Stimulated activated CD8-positive, alpha-beta memory T cell treated with anti-CD3 and anti-CD28 coated beads, Interleukin-4, amount 100 ng/mL, for 4 hours (primary cell): Measurements from ENCODE around the gene URM1.
"Not testable (repeated sequence)": the region's sequence is repeated elsewhere in the genome, so short reads cannot be mapped to it uniquely, and the experiment has no call there.

Source experiments
- DNase-seq, 2 donors: peaks; one replicate each; pipeline ENCODE4 v3.0.0-alpha.2; 2020; ENCODE audit warnings: low read depth in 2 of 2, low spot score in 1 of 2

URM1 gene

DNA sequence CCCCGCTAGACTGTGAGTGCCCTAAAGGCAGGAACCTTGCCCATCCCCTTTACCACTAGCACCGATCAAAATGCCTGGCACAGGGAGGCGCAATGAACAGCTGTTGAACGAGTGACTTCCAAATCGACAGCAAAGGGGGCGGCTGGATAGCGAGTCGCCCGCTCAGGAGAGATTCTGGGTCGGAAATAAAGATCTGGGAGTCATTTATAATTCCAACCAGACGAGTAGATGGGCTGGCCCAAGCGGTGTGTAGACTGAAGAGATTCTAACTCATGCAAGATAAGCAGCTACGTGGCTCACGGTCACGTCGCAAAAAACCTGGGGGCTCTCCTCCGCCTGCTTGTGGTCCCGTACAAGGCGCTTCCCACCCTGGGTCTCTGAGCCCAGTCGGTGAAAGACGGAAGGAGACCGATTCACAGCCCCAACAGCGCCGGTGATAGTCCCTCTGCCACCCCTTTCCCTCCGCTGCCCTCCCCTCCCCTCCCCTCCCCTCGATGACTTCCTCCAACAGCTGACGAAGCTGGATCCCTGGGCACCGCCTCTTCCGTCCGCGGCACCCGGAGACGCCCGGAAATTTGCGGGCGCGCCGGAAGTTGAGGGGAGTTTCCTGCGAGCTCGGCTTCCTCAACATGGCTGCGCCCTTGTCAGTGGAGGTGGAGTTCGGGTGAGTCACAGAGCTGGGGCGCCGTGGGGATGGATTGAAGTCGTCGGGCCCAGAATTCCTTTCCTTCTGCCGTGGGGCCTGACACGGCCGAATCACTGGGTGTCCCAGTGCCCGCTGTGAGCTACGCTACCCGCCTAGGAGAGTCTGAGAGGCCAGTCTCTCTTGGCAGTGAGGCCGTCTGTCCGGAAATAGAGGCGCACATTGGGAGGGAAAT lies at the start of gene URM1:
Gene URM1 (plus strand): TSS at position 623 of the 878 bp plus-strand sequence. CDS start 7 bp downstream, at position 630.
- peak; percentile 87 to 93 for DNase-seq

DNA sequence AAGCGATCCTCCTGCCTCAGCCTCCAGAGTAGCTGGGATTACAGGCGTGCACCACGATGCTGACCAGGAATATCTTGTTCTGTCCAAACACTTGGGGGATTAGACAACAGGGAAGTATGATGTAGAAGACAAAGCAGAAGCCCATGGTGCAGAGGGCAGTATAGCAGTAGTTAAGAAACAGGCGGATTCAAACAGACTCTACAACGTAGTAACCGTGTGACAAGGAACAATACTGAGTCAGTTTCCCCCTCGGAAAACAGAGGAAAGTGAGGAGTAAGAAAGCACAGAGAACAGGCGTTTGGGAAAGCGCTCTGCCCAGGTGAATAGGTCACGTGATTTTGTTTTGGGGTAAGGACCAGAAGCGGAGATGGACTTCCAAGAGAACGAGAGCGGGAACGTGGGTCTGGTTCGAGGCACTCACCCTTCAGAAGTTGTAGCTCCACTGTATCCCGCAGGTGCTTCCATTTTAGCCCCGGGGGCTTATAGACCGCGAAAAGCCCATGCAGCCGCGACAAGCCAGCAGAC lies 49.2 kb upstream of the URM1 start:
- no peak for DNase-seq

DNA sequence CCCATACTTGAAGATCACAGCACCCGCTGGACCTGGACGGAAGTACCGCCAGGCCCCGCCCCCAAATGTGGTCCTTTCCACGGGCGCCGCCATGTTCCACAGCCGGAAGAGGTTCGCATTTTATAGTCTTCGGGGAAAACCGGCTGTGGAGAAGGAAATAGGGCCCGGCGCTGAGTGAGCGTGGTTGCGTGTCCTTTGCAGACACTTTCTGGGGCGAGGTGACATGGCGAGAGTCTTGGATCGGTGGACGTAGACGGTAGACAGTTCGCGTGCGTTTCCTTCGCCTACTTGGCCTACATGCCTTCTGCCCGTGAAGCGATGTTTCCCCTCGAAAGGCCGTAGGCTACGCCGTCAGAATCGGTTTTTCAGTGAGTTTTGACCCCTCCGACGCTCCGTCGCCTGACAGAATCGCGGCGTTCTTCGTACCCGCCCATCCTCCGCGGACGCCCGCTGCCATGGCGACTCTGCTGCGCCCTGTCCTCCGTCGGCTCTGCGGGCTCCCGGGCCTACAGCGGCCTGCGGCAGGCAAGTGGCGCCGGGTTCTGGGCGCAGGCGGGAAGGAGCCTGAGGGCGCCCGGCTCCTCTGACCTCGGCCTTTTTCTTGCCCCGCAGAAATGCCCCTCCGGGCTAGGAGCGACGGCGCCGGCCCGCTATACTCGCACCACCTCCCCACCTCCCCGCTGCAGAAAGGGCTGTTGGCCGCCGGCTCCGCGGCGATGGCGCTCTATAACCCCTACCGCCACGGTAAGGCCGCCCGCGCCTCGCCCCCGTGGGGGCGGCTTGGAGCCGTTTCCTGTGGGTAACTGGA lies 48.6 kb upstream of the URM1 start, which contains the start of the genes COQ4 and TRUB2:
Gene COQ4 (plus strand): TSS at position 436 of the 808 bp plus-strand sequence. CDS start 20 bp downstream, at position 456.
Gene TRUB2 (minus strand): TSS at position 44 of the 808 bp plus-strand sequence. CDS start 39 bp downstream, at position 5.
- DNase-seq: peak; percentile 84 to 85

DNA sequence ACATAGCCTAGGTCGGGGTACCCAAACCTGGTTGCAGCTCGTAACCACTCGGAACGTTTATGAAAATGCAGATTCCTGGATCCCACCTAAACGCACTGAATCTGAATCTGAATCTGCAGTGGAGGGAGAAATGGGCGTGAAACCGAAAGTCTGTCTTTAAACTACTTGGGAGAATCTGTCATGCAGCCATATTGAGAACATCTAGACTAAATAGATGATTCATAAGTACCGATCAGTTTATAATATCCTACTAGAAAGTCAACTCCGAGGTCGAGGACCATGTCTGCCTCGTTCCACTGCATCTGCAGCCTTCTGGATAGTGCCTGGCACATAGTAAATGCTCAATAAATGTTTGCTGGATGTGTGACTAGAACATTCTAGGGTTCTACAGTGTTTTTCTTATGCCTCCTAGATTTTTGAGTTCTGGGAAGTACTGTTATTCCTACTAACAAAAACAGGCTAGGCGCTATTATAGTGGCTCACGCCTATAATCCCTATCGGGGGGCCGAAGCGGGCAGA lies 47.9 kb upstream of the URM1 start:
- DNase-seq: no peak

DNA sequence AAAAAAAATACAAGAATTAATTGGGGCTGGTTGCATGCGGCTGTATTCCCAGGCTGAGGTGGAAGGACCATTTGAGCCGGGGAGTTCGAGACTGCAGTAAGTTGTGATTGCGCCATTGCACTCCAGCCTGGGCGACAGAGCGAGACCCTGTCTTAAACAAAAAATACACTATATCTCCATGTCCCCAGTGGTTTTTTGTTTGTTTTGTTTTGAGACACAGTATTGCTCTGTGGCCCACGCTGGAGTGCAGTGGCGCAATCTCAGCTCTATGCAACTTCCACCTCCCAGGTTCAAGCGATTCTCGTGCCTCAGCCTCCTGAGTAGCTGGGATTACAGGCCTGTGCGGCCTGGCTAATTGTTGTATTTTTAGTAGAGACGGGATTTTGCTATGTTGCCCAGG lies 47.4 kb upstream of the URM1 start:
- no peak for DNase-seq

GRCh38 chr9:128324401-128324800 lies 46.8 kb upstream of the URM1 start:
- DNase-seq: no peak

DNA sequence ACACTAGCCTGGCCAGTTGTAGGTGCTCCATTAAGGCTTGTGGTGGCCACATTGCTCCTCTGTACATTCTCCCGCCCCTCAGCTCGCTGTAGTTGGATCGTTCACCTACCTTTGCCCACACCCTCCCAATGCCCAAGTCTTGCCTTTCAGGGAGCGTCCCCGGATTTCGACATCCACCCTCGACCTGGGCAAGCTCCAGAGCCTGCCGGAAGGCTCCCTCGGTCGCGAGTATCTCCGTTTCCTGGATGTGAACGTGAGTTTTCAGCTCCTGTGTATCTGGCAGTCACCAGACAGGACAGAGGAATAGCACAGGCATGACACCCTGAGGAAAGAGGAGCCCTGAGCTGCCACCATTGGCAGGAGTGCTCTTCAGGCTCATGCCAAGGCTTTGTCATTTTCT lies 45.5 kb upstream of the URM1 start:
- no peak for DNase-seq

- no peak for DNase-seq
Observed at GRCh38 chr9:128333451-128333869, 37.7 kb upstream of the URM1 start.

DNA sequence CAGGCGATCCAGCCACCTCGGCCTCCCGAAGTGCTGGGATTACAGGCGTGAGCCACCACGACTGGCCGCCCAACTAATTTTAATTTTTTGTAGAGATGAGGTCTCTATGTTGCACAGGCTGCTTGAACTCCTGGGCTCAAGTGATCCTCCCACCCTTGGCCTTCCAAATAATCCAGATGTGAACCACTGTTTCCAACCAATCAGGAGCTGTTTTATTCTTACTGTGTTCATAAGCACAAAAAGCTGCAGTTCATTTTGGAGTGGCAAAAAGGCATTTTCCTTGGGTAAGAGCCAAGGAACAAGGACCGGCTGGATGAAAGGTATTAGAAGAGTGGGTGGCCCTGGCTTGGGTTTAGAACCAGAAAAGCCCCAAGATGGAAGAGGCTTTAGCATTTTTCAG lies 36.0 kb upstream of the URM1 start:
- no peak for DNase-seq

DNA sequence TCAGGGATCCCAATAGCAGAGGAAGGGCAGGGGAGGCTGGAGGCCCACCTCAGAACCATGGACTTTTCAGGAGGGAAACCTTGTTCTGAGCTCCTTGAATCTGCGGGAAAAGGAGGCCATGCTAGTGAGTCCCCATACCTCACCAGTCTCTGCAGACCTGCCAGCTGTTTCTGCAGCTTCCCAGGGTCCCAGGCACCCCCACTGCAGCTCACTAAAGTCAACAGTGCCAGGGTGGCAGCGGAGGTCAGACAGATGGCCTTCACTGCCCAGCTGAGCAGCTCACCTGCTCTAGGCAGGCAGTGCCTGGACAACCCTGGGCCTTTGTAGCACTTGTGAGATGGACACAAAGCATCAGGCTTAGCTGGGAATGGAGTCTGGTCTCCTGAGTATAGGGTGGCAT lies 35.3 kb upstream of the URM1 start:
- no peak for DNase-seq

GRCh38 chr9:128337936-128338335 lies 33.2 kb upstream of the URM1 start:
- no peak for DNase-seq

DNA sequence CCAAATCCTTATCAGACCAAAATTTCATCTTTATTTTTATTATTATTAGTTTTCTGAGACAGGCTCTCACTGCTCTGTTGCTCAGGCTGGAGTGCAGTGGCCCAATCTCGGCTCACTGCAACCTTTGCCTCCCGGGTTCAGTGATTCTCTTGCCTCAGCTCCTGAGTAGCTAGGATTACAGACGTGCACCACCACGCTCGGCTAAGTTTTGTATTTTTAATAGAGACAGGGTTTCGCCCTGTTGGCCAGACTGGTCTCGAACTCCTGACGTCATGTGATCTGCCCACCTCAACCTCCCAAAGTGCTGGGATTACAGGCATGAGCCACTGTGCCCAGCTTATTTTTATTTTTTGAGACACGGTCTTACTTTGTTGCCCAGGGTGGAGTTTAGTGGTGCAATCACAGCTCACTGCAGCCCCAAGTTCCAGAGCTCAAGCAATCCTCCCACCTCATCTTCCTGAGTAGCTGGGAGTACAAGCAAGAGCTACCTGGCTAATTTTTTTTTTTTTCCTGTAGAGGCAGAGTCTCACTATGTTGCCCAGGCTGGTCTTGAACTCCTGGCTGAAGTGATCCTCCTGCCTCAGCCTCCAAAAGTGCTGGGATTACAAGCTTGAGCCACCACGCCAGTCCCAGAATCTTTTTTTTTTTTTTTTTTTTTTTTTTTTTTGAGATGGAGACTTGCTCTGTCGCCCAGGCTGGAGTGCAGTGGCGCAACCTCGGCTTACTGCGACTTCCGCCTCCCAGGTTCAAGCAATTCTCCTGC lies 32.1 kb upstream of the URM1 start:
- DNase-seq: not testable (repeated sequence)

DNA sequence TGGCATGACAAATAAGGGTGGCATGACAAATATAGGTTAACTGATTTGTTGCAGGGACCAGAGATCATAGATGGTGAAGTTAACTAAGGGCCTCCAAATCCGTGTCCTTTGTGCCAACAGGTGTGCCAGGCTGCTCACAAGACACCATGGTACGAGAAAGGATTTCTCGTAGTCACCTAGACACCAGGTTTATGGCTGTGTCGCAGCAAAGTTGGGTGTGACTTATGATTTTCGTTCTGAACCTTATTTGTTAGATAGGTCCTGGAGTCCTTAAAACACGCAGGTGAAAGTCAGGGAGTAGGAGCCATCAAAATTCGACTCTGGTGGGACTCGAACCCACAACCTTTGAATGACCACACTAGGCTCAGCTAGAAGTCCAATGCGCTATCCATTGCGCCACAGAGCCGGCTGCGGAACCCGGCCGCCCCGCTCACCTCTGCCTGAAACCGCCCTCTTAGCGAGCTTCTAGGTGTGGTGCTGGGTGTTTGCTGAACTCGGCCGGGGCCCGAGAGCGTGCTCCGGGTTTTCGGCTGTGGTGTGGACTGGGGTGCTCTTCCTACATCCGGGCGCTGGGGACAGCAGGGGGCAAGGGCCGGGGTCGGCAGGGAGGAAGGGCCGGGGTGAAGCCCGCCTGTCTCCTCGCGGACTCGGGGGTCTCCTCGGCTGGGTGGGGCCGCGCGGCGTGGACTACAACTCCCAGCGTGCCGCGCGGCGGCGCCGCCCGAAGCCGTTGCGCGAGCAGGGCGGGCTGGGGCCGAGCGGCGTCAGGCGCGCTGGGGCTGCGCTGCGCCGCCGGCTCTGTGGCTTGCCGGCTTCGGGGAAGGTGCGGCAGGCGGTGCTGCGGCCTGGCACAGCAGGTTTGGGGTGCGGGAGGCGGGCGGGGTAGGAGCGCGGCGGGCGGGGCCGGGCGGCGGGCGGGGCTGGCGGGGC lies 31.1 kb upstream of the URM1 start, which contains the start of gene SLC27A4:
Gene SLC27A4 (plus strand): TSS at position 767 of the 930 bp plus-strand sequence. CDS start 2,606 bp downstream, outside the sequence.
- DNase-seq: peak in 1 of 2 donors; percentile 50

DNA sequence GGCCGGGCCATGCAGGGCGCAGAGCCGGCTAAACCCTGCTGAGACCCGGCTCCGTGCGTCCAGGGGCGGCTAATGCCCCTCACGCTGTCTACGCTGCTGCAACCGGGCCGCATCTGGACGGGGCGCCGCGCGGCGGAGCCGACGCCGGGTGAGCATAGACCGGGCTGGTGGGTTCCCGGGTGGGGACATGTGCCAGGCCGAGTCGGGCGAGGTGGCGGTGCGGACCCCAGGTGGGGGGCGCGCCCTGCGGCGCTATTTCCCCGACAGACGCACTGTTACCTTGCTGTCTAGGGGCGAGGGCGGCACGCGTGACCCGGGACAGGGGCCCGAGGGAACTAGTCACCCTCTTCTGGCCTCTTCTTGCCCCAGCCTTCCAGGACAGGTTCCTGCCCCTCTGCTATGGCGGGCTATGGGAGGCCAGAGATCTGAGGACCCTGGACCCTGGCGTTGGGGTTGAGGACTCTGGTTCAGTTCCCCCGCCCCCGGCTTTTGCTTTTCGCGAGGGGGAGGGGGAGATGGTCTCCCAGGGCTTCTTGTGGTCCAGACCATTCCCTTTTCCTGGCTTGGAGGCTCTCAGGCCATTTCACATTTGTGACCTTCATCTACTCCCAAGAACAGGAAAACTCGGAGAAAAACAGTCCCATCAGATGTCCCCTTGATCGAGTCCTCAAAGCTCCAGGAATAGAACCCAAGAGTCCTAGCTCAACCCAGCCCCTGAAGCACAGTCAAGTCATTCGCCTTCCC lies 30.3 kb upstream of the URM1 start:
- no peak for DNase-seq

DNA sequence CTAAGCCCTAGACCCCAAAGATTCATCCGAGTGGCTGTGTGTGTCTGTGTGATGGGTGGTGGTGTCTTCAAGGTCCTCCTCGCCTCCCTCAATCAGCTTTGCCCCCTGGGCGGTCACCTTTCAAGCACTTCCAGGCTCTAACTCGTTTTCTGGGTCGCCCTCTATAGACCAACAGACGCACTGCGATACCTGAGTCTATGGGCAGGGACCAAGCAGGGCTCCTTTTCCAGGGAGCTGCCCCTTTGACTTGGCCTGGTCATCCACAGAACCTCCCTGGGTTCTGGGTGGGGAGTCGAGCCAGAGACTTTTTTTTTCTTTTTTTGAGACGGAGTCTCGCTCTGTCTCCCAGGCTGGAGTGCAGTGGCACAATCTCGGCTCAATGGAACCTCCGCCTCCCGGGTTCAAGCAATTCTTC lies 29.7 kb upstream of the URM1 start:
- DNase-seq: peak; percentile 27 to 41

GRCh38 chr9:128342971-128343680 lies 28.0 kb upstream of the URM1 start:
- DNase-seq: no peak

DNA sequence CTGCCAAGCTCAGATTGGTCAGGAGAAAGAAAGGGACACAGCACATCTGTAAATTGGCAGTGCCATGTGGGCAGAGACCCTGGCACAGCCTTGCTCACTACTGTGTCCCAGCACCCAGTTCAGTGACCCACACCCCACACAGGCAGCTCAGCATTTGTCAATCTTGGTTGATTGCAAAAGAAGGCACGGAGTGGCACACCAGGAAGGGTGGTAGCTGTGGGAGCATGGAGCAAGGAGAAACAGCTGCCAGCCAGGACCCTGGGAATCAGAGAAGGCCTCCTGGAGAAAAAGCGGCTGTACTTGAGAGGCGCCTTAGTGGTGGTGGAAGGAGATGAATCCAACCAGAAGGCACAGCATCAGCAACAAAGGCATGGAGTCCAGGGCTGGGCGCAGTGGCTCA lies 27.3 kb upstream of the URM1 start:
- DNase-seq: no peak
